IgD-negative memory B cell (primary cell): ENCODE data around the gene FBXO28. TPM values are rescaled to one million over a fixed set of nuclear protein-coding genes. Genes with fewer than 3 reads are reported as not detected.

Source experiments
- H3K27ac Mint-ChIP-seq, 3 donors: one replicate each; pipeline ENCODE4 v1.8.0; 2020 to 2022; ENCODE audit warnings: mild to moderate bottlenecking in 3 of 3, mixed read lengths in 3 of 3, moderate library complexity in 1 of 3
- H3K27me3 Mint-ChIP-seq: one replicate; pipeline ENCODE4 v1.8.0; 2021; ENCODE audit warnings: mixed read lengths
- H3K36me3 Mint-ChIP-seq: one replicate; pipeline ENCODE4 v1.8.0; 2020; ENCODE audit warnings: mild to moderate bottlenecking, mixed read lengths
- H3K4me1 Mint-ChIP-seq, 3 donors: one replicate each; pipeline ENCODE4 v1.8.0; 2020 to 2022; ENCODE audit warnings: mixed read lengths in 3 of 3, mild to moderate bottlenecking in 1 of 3
- H3K4me3 Mint-ChIP-seq, 4 donors: one replicate each; pipeline ENCODE4 v1.8.0; 2020 to 2022; ENCODE audit warnings: mild to moderate bottlenecking in 4 of 4, mixed read lengths in 4 of 4, moderate library complexity in 3 of 4
- H3K9me3 Mint-ChIP-seq, 3 donors: one replicate each; pipeline ENCODE4 v1.8.0; 2020 to 2021; ENCODE audit warnings: mixed read lengths in 3 of 3, mild to moderate bottlenecking in 1 of 3
- polyA plus RNA-seq: library from polyadenylated mRNA; unstranded; fragments of 300-500 nt; fragmentation: Illumina TruSeq; gene quantifications from one replicate; pipeline ENCODE4 v1.2.3, GENCODE V29; 2021

FBXO28 gene
- polyA plus RNA-seq, 1 donor from 2014 or later: 20.4 TPM

DNA sequence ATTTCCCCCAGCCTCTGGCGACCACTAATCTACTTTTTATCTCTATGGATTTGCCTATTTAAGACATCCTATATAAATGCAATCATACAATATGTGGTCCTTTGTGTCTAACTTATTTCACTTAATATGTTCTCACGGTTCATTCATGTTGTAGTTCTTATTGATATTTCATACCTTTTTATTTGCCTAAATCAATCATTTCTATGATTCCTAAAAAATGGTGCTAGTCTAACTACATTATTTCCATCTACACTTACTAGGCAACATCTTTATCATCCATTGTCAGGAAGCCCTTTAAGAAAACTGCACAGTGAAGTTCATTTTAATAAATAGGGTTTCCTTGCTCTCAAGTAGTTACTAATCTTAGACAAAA lies 380 bp upstream of the FBXO28 start:
- Mint-ChIP-seq H3K36me3 (no peaks in the 10 kb centered on the region), H3K9me3 (no peaks in the 10 kb centered on the region)

GRCh38 chr1:224114787-224115175 lies 870 bp downstream of the FBXO28 start:
- H3K27ac Mint-ChIP-seq: peak overlapping the region; percentile 85 to 96 (median 94)

More for the DNA sequence above, 380 bp upstream of the FBXO28 start:
- Mint-ChIP-seq H3K27ac (peak overlapping the region; percentile 85 to 96 (median 94)), H3K4me1 (peaks cover 15 to 27% (median 26%) of the 10 kb centered on the region in 3 donors), H3K27me3 (no peaks in the 10 kb centered on the region), H3K4me3 (peak overlapping the region; percentile 89 to 97 (median 95))

DNA sequence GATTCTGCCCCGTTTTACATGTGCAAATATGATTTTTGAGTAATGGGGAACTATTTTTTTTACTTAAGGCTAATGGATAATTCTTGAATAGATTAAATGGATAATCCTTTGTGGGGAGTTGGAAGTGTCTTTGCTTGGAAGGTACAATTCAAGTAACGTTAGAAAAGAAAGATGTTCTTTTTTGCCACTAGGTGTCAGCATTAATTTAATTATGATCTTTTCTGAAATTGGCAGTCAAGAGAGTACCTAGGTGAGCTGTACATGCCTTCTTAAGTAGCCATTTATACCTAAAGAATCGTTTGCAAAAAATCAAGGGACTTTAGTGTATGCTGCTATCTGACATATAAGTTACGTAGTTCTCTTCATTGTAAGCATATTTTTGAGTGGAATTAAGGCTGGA lies 2.2 kb downstream of the FBXO28 start:
- Mint-ChIP-seq H3K27ac (peak overlapping the region in 2 of 3 donors; percentile 6 to 77), H3K9me3 (no peaks in the 10 kb centered on the region), H3K4me1 (peaks cover 20 to 38% (median 35%) of the 10 kb centered on the region in 3 donors)

More at GRCh38 chr1:224114787-224115175, 870 bp downstream of the FBXO28 start:
- Mint-ChIP-seq H3K4me1 (peaks cover 18 to 33% (median 31%) of the 10 kb centered on the region in 3 donors), H3K27me3 (no peaks in the 10 kb centered on the region), H3K4me3 (peak overlapping the region; percentile 89 to 97 (median 95)), H3K36me3 (no peaks in the 10 kb centered on the region), H3K9me3 (no peaks in the 10 kb centered on the region)

GRCh38 chr1:224118688-224119087 lies 4.8 kb downstream of the FBXO28 start:
- H3K4me3 Mint-ChIP-seq: no peak overlapping the region
- peaks cover 21 to 33% (median 32%) of the 10 kb centered on the region in 3 donors for H3K4me1 Mint-ChIP-seq
- no peak overlapping the region for H3K27ac Mint-ChIP-seq
- no peaks in the 10 kb centered on the region for H3K9me3 Mint-ChIP-seq
- H3K27me3 Mint-ChIP-seq: no peaks in the 10 kb centered on the region
- no peaks in the 10 kb centered on the region for H3K36me3 Mint-ChIP-seq

More for the DNA sequence above, 2.2 kb downstream of the FBXO28 start:
- H3K36me3 Mint-ChIP-seq: no peaks in the 10 kb centered on the region
- peak overlapping the region in 3 of 4 donors; percentile 33 to 89 (median 76) for H3K4me3 Mint-ChIP-seq
- H3K27me3 Mint-ChIP-seq: no peaks in the 10 kb centered on the region

DNA sequence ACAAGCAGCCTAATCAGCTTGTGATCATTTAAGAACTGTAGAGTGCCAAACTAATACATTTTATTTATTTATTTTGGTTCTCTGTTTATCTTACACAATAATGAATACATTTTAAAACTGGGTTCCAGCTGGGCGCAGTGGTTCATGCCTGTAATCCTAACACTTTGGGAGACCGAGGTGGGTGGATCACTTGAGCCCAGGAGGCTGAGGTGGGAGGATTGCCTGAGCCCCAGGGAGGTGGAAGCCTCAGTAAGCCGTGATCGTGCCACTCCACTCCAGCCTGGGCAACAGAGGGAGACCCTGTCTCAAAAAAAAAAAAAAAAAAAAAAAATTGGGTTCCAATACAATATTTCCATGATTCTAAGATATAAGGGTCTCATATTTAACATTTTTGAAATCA lies 9.2 kb downstream of the FBXO28 start:
- H3K9me3 Mint-ChIP-seq: no peaks in the 10 kb centered on the region
- H3K36me3 Mint-ChIP-seq: no peaks in the 10 kb centered on the region
- H3K27ac Mint-ChIP-seq: no peak overlapping the region
- no peaks in the 10 kb centered on the region for H3K27me3 Mint-ChIP-seq
- peaks cover 18 to 22% (median 22%) of the 10 kb centered on the region in 3 donors for H3K4me1 Mint-ChIP-seq
- no peak overlapping the region for H3K4me3 Mint-ChIP-seq

DNA sequence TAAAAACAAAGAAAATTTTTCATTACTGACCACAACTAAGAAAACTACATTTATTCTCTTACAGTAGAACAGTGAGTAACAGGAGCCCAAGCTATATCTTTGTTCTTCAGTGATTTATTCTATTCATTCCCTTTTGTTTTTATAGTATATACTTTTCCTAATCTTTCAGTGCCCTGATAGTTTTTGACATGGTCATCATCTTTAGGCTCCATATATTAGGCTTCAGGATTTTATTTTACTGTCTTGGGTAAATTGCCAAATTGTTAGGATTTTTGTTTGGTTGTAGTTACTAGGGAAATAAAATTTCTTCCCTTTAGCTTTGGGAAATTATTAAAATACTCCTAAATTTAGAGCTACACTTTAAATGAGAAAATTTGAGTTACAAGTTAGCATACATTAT lies 10.3 kb downstream of the FBXO28 start:
- peak overlapping the region in 1 of 3 donors; percentile 44 for H3K27ac Mint-ChIP-seq
- H3K9me3 Mint-ChIP-seq: no peaks in the 10 kb centered on the region
- H3K36me3 Mint-ChIP-seq: no peaks in the 10 kb centered on the region
- peaks cover 17 to 22% (median 22%) of the 10 kb centered on the region in 3 donors for H3K4me1 Mint-ChIP-seq
- no peak overlapping the region for H3K4me3 Mint-ChIP-seq
- H3K27me3 Mint-ChIP-seq: no peaks in the 10 kb centered on the region

GRCh38 chr1:224127925-224128819 lies 14.3 kb downstream of the FBXO28 start:
- Mint-ChIP-seq H3K4me1 (peaks cover 7 to 10% (median 10%) of the 10 kb centered on the region in 3 donors), H3K4me3 (no peak overlapping the region), H3K27ac (no peak overlapping the region), H3K9me3 (no peaks in the 10 kb centered on the region), H3K27me3 (no peaks in the 10 kb centered on the region), H3K36me3 (peaks cover 8% of the 10 kb centered on the region)

DNA sequence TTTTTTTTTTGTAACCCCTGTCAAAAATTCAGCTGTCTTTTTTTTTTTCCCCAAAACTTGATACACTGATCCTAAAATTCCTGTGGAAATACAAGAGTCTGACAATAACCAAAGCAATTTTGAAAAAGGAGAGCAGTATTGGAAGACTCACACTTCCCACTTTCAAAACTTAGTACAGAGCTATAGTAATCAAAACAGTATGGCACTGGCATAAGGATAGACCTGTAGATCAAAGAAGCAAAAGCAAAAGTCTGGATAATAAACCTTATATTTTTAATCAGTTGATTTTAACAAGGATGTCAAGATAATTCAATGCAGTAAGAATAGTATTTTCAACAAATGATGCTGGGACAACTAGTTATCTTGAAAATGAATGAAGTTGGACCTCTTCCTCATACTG lies 17.3 kb downstream of the FBXO28 start:
- H3K9me3 Mint-ChIP-seq: no peaks in the 10 kb centered on the region
- peaks cover 0 to 4% (median 2%) of the 10 kb centered on the region in 3 donors for H3K4me1 Mint-ChIP-seq
- H3K27me3 Mint-ChIP-seq: no peaks in the 10 kb centered on the region
- peaks cover 10% of the 10 kb centered on the region for H3K36me3 Mint-ChIP-seq
- no peak overlapping the region for H3K4me3 Mint-ChIP-seq
- H3K27ac Mint-ChIP-seq: no peak overlapping the region

- no peaks in the 10 kb centered on the region for H3K4me1 Mint-ChIP-seq
- no peaks in the 10 kb centered on the region for H3K27me3 Mint-ChIP-seq
- peaks cover 10% of the 10 kb centered on the region for H3K36me3 Mint-ChIP-seq
- no peak overlapping the region for H3K4me3 Mint-ChIP-seq
- no peaks in the 10 kb centered on the region for H3K9me3 Mint-ChIP-seq
- no peak overlapping the region for H3K27ac Mint-ChIP-seq
Measured at GRCh38 chr1:224132901-224133300, 19.0 kb downstream of the FBXO28 start.

- H3K4me3 Mint-ChIP-seq: no peak overlapping the region
- peaks cover 10% of the 10 kb centered on the region for H3K36me3 Mint-ChIP-seq
- H3K27me3 Mint-ChIP-seq: no peaks in the 10 kb centered on the region
- H3K27ac Mint-ChIP-seq: no peak overlapping the region
- H3K9me3 Mint-ChIP-seq: no peaks in the 10 kb centered on the region
- H3K4me1 Mint-ChIP-seq: no peaks in the 10 kb centered on the region
Measured at GRCh38 chr1:224133741-224134299, 19.9 kb downstream of the FBXO28 start.

- no peaks in the 10 kb centered on the region for H3K27me3 Mint-ChIP-seq
- no peaks in the 10 kb centered on the region for H3K4me1 Mint-ChIP-seq
- H3K4me3 Mint-ChIP-seq: no peak overlapping the region
- H3K9me3 Mint-ChIP-seq: no peaks in the 10 kb centered on the region
- H3K27ac Mint-ChIP-seq: no peak overlapping the region
- peaks cover 2% of the 10 kb centered on the region for H3K36me3 Mint-ChIP-seq
Measured at GRCh38 chr1:224137518-224137917, 23.6 kb downstream of the FBXO28 start.

GRCh38 chr1:224138198-224138597 lies 24.3 kb downstream of the FBXO28 start:
- H3K36me3 Mint-ChIP-seq: peaks cover 2% of the 10 kb centered on the region
- no peaks in the 10 kb centered on the region for H3K27me3 Mint-ChIP-seq
- no peaks in the 10 kb centered on the region for H3K4me1 Mint-ChIP-seq
- no peaks in the 10 kb centered on the region for H3K9me3 Mint-ChIP-seq
- H3K27ac Mint-ChIP-seq: no peak overlapping the region
- H3K4me3 Mint-ChIP-seq: no peak overlapping the region

GRCh38 chr1:224141693-224142092 lies 27.8 kb downstream of the FBXO28 start:
- Mint-ChIP-seq H3K4me1 (peaks cover 5 to 11% (median 6%) of the 10 kb centered on the region in 3 donors), H3K36me3 (no peaks in the 10 kb centered on the region), H3K27me3 (no peaks in the 10 kb centered on the region), H3K27ac (no peak overlapping the region), H3K9me3 (no peaks in the 10 kb centered on the region), H3K4me3 (no peak overlapping the region)

DNA sequence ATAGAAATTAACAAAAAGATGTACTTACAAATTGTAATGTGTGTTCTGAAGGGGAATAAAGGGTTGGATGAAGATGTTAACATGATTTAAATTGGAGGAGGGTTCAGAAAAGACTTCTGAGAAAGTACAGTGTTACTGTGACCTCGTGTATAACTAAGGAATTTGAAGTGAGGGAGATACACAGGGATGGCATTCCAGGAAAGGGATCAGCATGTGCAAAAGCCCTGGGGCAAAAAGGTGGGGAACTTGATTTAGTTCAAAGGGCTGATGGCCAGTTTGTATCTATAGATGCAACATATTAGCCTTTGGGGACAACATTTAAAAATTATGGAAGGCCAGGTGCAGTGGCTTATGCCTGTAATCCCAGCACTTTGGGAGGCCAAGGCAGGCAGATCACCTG lies 35.8 kb downstream of the FBXO28 start:
- Mint-ChIP-seq H3K4me1 (peaks cover 8 to 11% (median 10%) of the 10 kb centered on the region in 3 donors), H3K27ac (no peak overlapping the region), H3K9me3 (no peaks in the 10 kb centered on the region), H3K4me3 (peak overlapping the region in 1 of 4 donors; percentile 43), H3K36me3 (peaks cover 3% of the 10 kb centered on the region), H3K27me3 (no peaks in the 10 kb centered on the region)

DNA sequence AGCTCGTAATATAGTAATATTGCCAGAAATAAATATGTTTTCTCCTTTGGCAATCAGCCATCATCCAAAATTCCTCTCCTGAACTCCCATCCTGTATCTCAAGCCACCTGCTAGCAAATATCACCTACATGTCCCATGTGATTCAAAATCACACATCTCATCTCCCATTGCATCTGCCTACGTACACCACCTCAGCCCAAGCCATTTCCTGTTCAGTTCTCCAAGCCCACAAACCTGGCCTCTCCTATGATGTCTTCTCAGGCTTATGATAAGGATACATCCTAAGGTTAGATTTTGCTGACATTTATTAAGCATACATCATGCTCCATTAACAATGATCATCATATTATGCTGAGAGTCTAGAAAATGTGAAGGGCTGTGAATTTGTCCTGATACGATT lies 37.2 kb downstream of the FBXO28 start:
- peaks cover 2 to 5% (median 3%) of the 10 kb centered on the region in 3 donors for H3K4me1 Mint-ChIP-seq
- H3K27me3 Mint-ChIP-seq: no peaks in the 10 kb centered on the region
- no peak overlapping the region for H3K27ac Mint-ChIP-seq
- no peak overlapping the region for H3K4me3 Mint-ChIP-seq
- H3K9me3 Mint-ChIP-seq: no peaks in the 10 kb centered on the region
- H3K36me3 Mint-ChIP-seq: peaks cover 4% of the 10 kb centered on the region
